ENCODE data around the gene CASQ2.
"Not testable (repeated sequence)": the region's sequence is repeated elsewhere in the genome, so short reads cannot be mapped to it uniquely, and the experiment has no call there.

CASQ2 gene

DNA sequence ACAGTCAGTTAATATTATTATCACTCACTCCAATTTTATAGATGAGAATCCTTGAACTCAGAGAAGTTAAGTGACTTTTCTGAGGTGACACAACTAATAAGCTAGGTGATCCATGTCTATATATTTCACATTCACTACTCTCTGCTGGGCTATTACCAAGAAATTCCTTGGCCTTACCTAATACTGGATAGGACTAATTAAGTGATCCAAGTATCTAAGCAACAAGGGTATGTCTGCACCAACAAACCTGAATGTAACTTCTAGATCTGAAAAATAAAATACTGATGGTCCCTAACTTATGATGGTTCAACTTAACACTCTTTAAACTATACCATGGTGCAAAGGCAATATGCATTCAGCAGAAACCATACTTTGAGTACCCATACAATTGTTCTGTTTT is 14.8 kb upstream of the CASQ2 start:
- no peak for DNase-seq
- in situ Hi-C loops (cut with MboI; ENCODE audit: low pct_unique_long_range_greater_than_20kb, low sequenced_read_pairs): no loop called here

DNA sequence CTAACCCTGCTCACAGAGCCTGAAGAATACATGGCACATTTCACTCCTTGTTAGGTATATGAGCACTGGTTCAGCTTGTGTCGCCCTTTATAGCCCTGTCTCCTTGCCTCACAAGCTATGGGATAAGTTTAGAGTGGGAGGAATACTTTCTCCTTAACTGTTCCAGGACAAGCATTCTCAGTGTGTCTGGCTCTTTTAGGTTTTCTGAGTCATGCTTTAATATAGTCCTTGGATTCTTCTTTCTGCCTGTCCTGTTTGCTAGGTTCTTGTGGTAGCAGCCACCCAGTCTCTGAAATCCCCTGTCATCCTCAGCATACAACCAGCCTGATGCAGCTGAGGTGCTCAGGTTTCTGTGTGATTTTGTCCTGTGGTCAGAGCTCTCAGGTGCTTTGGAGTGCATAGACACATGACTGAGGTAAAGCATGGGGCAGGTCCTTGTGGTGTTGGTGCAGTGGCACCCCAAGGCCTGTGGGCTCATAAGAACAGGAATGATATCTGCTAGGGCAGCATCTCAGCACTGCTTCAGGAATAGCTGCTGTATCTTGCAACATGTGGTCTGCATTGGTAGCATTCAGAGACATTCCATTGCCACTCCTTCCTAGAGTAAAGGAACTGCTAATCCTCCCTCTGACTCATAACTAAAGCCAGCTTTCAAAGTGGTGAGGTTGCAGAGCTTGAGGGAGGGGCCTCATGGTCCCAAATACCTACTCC is 14.2 kb upstream of the CASQ2 start:
- DNase-seq: no peak
- in situ Hi-C loops (cut with MboI; ENCODE audit: low pct_unique_long_range_greater_than_20kb, low sequenced_read_pairs): no loop called here

DNA sequence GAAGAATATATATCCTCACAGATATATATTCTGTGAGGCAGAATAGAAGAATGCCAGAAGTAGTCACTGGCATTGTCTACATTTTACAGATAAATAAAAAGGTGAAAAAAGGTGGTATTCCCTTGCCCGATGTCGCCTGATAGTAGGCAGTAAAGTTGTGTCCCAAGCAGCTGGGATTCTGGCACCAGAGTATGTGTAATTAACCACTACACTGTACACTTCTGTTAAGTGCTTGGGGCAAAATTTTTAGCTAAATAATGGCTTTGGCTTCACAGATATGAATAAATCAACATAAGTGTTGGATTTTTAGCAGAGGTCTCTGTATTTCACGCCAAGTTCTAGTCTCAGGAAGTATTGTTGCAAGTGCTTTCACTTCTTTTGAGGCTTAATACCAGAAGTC is 13.3 kb upstream of the CASQ2 start:
- no peak for DNase-seq
- in situ Hi-C loops (cut with MboI; ENCODE audit: low pct_unique_long_range_greater_than_20kb, low sequenced_read_pairs): no loop called here

DNA sequence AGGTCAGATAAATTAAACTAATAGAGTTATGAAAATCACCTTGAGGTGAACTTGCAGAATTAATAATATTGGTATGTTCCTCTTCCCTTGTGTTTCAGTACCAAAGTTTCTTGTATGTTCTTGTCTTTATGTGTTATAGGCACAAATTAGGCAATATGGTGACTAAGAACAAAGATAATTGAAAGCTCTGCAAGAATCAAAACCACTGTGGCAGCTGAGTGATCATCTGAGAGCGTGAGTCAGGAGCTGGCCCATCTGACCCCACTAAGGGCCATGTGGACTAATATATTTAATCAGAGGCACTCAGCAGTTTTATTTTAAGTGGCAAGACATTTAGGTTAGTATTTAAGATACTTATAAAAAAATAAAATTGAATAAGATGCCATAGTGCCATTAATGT is 12.8 kb upstream of the CASQ2 start:
- in situ Hi-C loops (cut with MboI; ENCODE audit: low pct_unique_long_range_greater_than_20kb, low sequenced_read_pairs): no loop called here
- no peak for DNase-seq

DNA sequence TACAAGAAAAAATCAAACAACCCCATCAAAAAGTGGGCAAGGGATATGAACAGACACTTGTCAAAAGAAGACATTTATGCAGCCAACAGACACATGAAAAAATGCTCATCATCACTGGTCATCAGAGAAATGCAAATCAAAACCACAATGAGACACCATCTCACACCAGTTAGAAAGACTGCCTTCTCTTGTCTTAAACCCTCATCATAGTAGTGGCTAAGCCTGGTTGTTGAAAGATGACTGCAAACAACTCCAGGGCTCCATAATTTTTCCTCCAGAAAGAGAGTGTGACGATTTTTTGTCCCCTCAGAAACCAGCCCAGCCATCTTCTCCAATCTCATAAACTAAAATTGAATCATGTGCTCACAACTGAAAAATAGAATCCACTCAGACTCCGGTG is 12.1 kb upstream of the CASQ2 start:
- in situ Hi-C loops (cut with MboI; ENCODE audit: low pct_unique_long_range_greater_than_20kb, low sequenced_read_pairs); DNase-seq: not testable (repeated sequence)

DNA sequence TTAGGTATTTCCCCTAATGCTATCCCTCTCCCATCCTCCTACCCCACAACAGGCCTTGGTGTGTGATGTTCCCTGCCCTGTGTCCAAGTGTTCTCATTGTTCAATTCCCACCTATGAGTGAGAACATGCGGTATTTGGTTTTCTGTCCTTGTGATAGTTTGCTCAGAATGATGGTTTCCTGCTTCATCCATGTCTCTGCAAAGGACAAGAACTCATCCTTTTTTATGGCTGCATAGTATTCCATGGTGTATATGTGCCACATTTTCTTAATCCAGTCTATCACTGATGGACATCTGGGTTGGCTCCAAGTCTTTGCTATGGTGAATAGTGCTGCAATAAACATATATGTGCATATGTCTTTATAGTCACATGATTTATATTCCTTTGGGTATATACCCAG is 10.6 kb upstream of the CASQ2 start:
- in situ Hi-C loops (cut with MboI; ENCODE audit: low pct_unique_long_range_greater_than_20kb, low sequenced_read_pairs); DNase-seq: not testable (repeated sequence)

DNA sequence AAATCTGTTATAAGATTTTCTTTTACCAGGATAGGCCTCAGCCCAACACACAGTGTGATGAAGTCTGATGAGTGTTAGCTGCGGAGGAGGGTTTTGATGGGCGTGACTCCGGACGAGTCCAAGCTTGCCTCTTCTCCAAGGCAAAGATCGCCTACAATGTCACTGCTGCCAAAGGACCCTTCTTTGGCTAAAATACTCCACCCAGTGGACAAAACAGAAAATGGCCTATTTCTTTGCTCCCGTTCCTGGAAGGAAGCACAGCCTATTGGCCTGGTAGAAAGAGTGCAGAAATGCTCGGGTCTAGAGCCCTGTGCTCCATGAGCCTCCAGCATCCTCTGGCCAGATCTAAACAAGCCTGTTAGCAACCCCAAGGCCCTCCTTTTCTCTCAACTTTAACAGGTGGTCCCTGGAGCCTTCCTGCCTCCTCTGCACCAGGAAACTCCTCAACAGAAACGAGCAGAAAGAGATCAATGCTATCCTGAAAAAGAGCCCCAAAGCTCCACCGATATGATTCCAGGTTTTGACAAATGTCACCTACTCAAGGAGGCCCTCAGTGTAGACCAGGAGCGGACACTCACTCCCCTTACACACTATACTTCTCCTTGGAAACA is 3.4 kb upstream of the CASQ2 start:
- in situ Hi-C loops (cut with MboI; ENCODE audit: low pct_unique_long_range_greater_than_20kb, low sequenced_read_pairs): loop anchor here (25.0 kb wide), 1 partner anchor 635 kb away; no protein-coding TSS in a partner anchor
- peak; percentile 90 for DNase-seq

DNA sequence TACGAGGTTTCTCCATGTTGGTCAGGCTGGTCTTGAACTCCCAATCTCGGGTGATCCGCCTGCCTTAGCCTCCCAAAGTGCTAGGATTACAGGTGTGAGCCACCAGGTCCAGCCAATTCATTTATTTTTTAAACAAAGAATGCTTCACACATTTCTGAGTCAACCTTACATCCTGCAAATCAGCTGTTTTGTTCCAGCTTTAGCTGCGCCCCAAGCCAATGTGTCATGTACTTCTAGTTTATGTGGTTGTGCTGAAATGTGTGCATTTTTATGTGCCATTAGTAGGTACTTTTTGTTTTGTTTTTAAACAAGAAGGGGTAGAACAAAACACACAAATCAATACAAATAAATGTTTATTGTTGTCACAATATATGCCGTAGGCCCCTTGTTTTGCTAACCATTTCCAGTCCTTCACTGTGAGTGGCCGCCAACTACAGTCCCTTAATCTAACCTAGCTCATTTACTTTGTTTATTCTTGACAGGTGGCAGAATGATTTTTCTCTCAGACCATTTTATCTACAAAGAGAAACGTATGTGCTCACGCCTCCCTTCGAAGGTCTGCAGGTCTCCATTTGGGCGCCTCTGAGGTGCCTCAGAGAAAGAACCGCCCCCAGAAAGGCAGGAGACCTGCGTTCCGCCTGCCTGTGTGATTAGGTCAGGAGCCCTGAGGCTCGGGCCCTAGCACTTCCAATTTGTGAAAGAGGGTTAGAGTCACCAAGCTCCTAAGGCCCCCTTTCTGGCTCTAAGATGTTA is 2.8 kb upstream of the CASQ2 start:
- no peak for DNase-seq
- in situ Hi-C loops (cut with MboI; ENCODE audit: low pct_unique_long_range_greater_than_20kb, low sequenced_read_pairs): loop anchor here (25.0 kb wide), 1 partner anchor 634 kb away; no protein-coding TSS in a partner anchor

DNA sequence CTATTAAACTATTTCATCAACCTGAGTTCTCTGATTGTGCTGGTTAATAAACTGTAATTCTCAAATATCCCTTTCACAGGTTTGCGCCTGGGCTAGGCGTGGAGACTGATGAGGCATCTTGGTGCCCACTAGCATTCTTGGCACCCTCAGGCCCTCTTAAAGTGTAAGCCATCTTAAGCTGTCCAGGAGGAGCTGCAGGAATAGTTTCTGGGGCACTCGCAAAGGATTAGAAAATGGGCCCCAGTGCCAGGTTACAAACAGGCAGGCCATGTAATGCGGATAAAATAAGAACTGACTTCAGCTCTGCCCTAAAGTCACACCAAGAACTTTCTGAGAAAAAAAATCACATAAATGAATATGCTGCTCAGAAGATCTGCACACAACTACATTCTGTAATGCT is 1.1 kb downstream of the CASQ2 start:
- in situ Hi-C loops (cut with MboI; ENCODE audit: low pct_unique_long_range_greater_than_20kb, low sequenced_read_pairs): loop anchor here (10.0 to 25.0 kb wide), 2 partner anchors 53 to 630 kb away; no protein-coding TSS in a partner anchor

DNA sequence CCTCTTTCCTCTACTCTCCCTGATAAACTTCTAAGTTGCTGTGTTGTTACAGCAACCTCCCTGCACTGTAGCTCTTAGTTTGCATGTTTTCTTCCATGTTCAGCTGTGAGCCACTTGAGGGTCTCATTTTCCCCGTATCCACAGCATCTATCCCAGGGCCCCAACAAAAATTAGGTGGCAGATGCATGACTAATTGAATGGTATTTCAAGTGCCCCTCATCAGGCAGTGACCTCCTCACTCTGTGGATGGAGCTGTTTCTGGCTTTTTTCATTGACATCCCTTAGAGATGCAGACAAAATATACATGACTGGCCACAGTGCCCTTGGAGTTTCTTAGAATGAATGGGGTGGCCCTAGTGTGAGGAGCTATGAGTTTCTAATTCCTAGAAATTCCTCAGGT is 3.4 kb downstream of the CASQ2 start:
- in situ Hi-C loops (cut with MboI; ENCODE audit: low pct_unique_long_range_greater_than_20kb, low sequenced_read_pairs): loop anchor here (10.0 to 25.0 kb wide), 2 partner anchors 50 to 628 kb away; no protein-coding TSS in a partner anchor
- no peak for DNase-seq

More for the DNA sequence above, 1.1 kb downstream of the CASQ2 start:
- DNase-seq: no peak

DNA sequence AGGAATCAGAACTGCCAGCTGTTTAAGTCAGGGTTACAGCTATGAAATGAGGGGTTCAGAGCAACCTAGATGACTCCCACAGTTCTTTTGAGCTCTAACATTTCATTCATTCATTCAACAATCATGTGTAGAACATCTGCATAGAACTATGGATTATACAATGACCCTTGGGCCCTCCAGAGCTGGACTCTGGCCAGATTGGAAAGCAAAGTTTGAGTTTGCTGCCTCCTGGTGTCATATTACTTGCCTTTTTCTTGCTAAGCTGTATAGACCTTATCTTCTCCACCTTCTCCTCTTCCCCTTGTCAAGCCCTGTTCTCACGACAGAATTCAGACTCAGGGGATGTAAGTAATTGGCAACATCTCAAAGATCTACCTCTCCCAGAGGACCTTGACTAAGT is 4.0 kb downstream of the CASQ2 start:
- in situ Hi-C loops (cut with MboI; ENCODE audit: low pct_unique_long_range_greater_than_20kb, low sequenced_read_pairs): loop anchor here (10.0 to 25.0 kb wide), 2 partner anchors 50 to 627 kb away; no protein-coding TSS in a partner anchor

DNA sequence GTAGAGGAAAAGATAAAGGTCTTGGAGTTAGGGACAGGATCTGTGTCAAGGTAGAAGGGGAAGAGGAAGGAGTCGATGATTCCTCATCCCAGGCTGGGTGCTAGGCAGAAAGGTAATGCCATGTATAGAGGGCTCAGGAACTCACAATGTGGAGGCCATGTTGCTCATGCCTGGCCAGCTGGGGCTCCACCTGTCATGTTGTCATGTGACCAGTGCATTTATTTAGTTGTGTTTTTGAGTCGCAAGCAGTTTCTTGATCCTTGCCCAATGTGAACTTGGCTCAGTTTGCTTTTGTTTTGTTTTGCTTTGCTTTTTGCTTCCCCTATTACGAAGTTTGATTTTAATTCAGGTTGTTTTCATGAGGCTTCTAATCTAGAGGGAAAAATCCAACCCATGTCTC is 5.7 kb downstream of the CASQ2 start:
- no peak for DNase-seq
- in situ Hi-C loops (cut with MboI; ENCODE audit: low pct_unique_long_range_greater_than_20kb, low sequenced_read_pairs): loop anchor here (10.0 to 25.0 kb wide), 2 partner anchors 48 to 625 kb away; no protein-coding TSS in a partner anchor

More for the DNA sequence above, 4.0 kb downstream of the CASQ2 start:
- DNase-seq: peak; percentile 31

DNA sequence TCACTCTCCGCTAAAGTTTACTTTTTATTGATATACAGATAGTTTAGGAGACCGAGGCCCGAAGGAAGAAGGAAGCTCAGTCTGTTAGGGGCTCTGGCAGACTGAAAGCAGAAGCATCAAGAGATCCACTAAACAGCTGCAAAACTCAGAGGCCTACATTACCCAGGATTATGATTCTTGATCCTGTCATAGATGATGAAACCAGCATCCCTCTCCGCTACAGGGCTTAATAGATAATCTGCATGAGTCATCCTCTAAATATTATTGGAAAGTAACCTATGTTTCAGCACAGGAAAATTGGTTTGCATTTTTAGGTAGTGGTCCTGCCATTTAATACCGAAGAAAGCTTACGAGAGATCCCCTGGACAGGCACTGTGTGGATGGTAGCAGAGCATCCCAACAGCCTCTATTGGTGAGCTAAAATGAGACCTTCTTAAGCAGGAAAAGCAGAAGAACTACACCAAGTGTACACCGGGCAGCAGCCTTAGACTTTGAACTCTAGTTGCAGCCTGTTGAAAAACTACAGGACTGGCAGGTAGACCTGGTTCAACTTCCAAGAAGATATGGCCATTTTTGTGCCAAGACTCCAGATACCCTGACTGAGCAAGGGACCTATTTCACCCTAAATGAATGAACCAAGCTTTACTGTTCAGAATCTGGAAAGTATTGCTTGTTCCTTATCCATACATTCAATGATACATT is 6.8 kb downstream of the CASQ2 start:
- DNase-seq: no peak
- in situ Hi-C loops (cut with MboI; ENCODE audit: low pct_unique_long_range_greater_than_20kb, low sequenced_read_pairs): loop anchor here (10.0 to 25.0 kb wide), 2 partner anchors 47 to 624 kb away; no protein-coding TSS in a partner anchor

DNA sequence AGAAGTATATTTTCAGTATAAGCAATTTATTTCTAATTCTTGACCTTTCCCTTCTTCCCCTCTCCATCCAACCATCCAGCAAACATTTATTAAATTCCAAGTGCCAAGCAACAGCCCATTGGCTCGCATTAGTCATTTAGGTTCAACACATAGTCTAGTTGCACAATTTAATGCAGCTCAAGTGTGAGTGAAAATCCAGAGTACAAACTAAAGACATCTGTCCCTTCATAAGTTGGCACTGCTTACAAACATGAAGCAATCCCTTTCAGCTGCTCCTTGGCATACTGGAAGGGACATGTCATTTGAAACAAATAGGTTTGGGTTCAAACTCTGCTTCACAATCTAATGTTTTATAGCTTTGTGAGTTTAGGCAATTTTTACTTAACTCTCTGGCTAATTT is 10.7 kb downstream of the CASQ2 start:
- no peak for DNase-seq
- in situ Hi-C loops (cut with MboI; ENCODE audit: low pct_unique_long_range_greater_than_20kb, low sequenced_read_pairs): loop anchor here (25.0 kb wide), 1 partner anchor 621 kb away; no protein-coding TSS in a partner anchor

DNA sequence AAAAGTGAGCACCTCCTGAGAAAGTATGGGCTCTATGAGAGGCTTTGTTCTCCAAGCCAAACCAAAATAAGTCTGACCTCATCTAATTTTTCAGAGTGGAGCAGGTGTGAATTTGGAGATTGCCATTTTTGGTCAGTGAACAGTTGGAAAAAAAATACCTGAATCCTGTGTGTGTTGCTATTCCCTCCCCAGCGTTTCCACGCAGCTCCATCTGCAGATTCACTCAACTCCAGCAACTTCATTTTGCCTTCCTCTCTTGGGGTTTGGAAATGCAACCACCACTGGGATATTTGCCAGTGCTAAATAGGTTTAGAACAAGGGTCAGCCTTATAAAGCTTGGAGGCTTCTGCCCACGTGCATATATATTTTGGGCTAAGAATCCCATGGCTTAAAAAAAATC is 11.2 kb downstream of the CASQ2 start:
- DNase-seq: no peak
- in situ Hi-C loops (cut with MboI; ENCODE audit: low pct_unique_long_range_greater_than_20kb, low sequenced_read_pairs): loop anchor here (25.0 kb wide), 1 partner anchor 620 kb away; no protein-coding TSS in a partner anchor

DNA sequence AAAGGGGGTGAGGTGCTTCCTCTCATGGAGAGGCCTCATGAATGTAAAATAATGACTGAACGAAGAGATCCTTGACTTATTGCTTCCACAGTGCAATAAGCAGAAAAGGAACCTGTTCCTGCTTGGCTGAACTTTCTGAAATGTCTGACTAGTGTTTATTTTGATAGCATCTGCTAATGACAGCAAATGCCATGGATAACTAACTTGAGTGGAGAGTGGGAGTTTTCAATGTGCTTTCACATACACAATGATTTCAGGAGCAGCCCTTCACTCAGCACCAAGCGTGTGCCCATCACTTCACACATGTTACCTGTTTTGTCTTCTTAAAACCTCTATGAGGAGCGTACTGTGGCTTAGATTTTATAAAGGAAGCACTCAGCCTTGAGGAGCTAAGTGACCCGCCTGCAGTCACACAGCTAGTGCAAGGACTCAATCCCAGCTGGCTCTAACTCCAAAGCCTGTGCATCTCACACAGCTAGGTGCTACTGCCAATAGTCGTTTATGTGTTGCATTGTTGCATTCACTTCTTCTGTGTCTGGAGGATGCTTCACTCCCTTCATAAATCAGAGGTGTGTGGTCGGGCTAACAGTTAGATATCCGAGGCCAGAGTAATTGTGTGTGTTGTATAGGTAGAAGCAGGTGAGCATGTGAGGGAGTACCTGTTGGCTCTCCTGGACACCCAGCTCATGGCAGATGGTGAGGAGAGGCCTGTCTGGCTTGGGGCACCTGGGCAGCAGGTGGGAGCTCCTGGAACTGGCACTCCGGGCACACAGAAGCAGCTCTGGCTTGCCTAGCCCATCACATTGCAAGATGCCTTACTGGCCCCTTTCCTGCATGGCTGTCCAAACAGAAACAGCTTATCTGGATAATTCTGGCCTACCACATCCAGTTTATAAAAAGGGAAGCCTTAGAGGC is 12.8 kb downstream of the CASQ2 start:
- no peak for DNase-seq
- in situ Hi-C loops (cut with MboI; ENCODE audit: low pct_unique_long_range_greater_than_20kb, low sequenced_read_pairs): loop anchor here (25.0 kb wide), 1 partner anchor 618 kb away; no protein-coding TSS in a partner anchor

DNA sequence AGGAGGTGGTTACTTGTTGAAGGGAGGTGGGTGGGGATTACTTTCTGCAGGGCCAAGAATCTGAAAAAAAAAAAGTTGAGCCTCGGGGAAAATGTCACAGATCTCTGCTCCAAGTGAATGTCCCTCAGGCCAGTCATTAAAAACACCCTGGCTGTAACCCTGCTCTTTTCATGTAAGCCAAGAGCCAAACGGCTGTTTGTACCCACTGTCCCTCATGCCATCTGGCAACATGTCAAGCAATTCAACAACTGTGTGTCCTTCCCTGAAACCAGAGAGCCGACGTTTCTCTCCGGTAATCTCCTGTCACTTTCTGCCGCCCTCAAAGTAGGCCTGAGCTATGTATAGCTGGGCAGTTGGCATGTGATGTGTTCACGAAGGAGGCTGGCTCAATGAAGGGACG is 14.7 kb downstream of the CASQ2 start:
- in situ Hi-C loops (cut with MboI; ENCODE audit: low pct_unique_long_range_greater_than_20kb, low sequenced_read_pairs): loop anchor here (25.0 kb wide), 1 partner anchor 617 kb away; no protein-coding TSS in a partner anchor
- no peak for DNase-seq

DNA sequence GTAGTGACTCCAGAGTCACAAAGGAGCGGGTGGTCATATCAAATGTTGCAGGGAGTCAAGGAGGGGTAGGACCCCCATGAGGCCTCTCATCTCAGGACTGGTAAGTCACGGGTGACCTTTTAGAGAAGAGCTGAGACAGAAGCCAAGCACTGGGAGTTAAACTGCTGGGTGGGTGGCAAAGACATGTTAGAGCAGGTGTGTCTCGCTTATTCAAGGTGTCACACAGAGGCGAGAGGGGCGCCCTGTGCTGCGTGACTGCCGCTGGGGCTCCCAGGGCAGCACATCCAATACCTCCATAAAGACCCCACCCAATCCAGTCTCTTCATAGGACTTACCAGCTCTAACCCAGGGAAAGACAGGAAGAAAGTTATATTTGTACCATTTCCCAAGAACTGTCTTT is 15.2 kb downstream of the CASQ2 start:
- no peak for DNase-seq
- in situ Hi-C loops (cut with MboI; ENCODE audit: low pct_unique_long_range_greater_than_20kb, low sequenced_read_pairs): loop anchor here (25.0 kb wide), 1 partner anchor 616 kb away; no protein-coding TSS in a partner anchor
